Measurements from ENCODE around the gene GPR183.

The GPR183 gene

GRCh38 chr13:99307247-99307646 lies at the start of gene GPR183:
Gene GPR183, minus strand, starts transcription at chr13:99307399. Its CDS starts 11,254 bp downstream, at chr13:99296145.
- peak; percentile 21 for FAIRE-seq

GRCh38 chr13:99356262-99357091 lies 49.3 kb upstream of the GPR183 start:
- no peak for FAIRE-seq

GRCh38 chr13:99356012-99356261 lies 48.7 kb upstream of the GPR183 start:
- FAIRE-seq, result no peak

- no peak for FAIRE-seq
These were observed 48.2 kb upstream of the GPR183 start for GRCh38 chr13:99355267-99356011.

GRCh38 chr13:99354371-99354951 lies 47.3 kb upstream of the GPR183 start:
- no peak for FAIRE-seq

- FAIRE-seq, result no peak
These were observed 46.6 kb upstream of the GPR183 start for GRCh38 chr13:99353836-99354235.

- no peak for FAIRE-seq
These were observed 46.0 kb upstream of the GPR183 start for GRCh38 chr13:99353246-99353600.

- no peak for FAIRE-seq
These were observed 45.4 kb upstream of the GPR183 start for GRCh38 chr13:99352351-99353245.

GRCh38 chr13:99351772-99352171 lies 44.6 kb upstream of the GPR183 start:
- no peak for FAIRE-seq

- FAIRE-seq, result no peak
These were observed 43.0 kb upstream of the GPR183 start for GRCh38 chr13:99350191-99350590.

GRCh38 chr13:99347911-99348451 lies 40.8 kb upstream of the GPR183 start:
- no peak for FAIRE-seq

GRCh38 chr13:99347335-99347878 lies 40.2 kb upstream of the GPR183 start:
- no peak for FAIRE-seq

- no peak for FAIRE-seq
These were observed 39.3 kb upstream of the GPR183 start for GRCh38 chr13:99346335-99347042.

GRCh38 chr13:99345345-99345744 lies 38.1 kb upstream of the GPR183 start:
- no peak for FAIRE-seq

- no peak for FAIRE-seq
These were observed 37.5 kb upstream of the GPR183 start for GRCh38 chr13:99344610-99345208.

- FAIRE-seq, result no peak
These were observed 35.6 kb upstream of the GPR183 start for GRCh38 chr13:99342723-99343315.

GRCh38 chr13:99341969-99342722 lies 34.9 kb upstream of the GPR183 start:
- no peak for FAIRE-seq

- no peak for FAIRE-seq
These were observed 33.4 kb upstream of the GPR183 start for GRCh38 chr13:99340638-99341037.

- FAIRE-seq, result peak; percentile 21
These were observed 32.7 kb upstream of the GPR183 start for GRCh38 chr13:99339736-99340397.
